ENCODE measurements around the gene RNF43. TPM values are rescaled to one million over a fixed set of nuclear protein-coding genes. Genes with fewer than 3 reads are reported as not detected.

RNF43 gene
- total RNA-seq, 1 experiment from 2014 or later = 0.42 TPM

GRCh38 chr17:58390884-58391283 lies 26.4 kb downstream of the RNF43 start:
- WGBS (ENCODE audit: extremely low coverage, insufficient read length, low lambda C conversion rate) = no CpG with 5 or more reads among the region's 2 CpGs
- H3K9me3 Mint-ChIP-seq = no peaks in the 10 kb centered on the region
- DNase-seq = no peak
- H3K27me3 Mint-ChIP-seq (ENCODE audit: low read depth) = peaks cover 30% of the 10 kb centered on the region
- no peak overlapping the region for H3K4ac ChIP-seq (ENCODE audit: low read depth, low read length)
- no peak overlapping the region for H2BK12ac ChIP-seq (ENCODE audit: insufficient read length, low read depth, low read length)
- H2BK15ac ChIP-seq (ENCODE audit: low read depth, low read length) = no peak overlapping the region
- H3K4me1 Mint-ChIP-seq = peaks cover 26 to 29% of the 10 kb centered on the region in 2 experiments
- no peaks in the 10 kb centered on the region for H4K20me1 ChIP-seq (ENCODE audit: control insufficient read depth, insufficient read depth, insufficient read length)
- no peak overlapping the region for H2AFZ ChIP-seq (ENCODE audit: low read length)
- no peak overlapping the region for H3K9ac ChIP-seq (ENCODE audit: extremely low read depth, insufficient read length, low read length)
- H3K9me3 ChIP-seq (ENCODE audit: control insufficient read depth, low read depth, low read length) = no peaks in the 10 kb centered on the region
- H3K18ac ChIP-seq (ENCODE audit: insufficient read length, low read depth, low read length) = no peak overlapping the region
- H3K27ac Mint-ChIP-seq = no peak overlapping the region; a peak in 1 of 7 replicates
- H3K56ac ChIP-seq (ENCODE audit: insufficient read length, low read depth, low read length) = no peak overlapping the region
- no peaks in the 10 kb centered on the region for H3K79me1 ChIP-seq (ENCODE audit: insufficient read depth, low read depth, low read length, poor library complexity, severe bottlenecking)
- H3K79me2 ChIP-seq (ENCODE audit: insufficient read depth, low read length) = no peaks in the 10 kb centered on the region
- no peak overlapping the region for H3K14ac ChIP-seq (ENCODE audit: insufficient read depth, low read length)
- H3K4me1 ChIP-seq (ENCODE audit: insufficient read depth, low read length) = peaks cover 9% of the 10 kb centered on the region
- no peaks in the 10 kb centered on the region for H3K36me3 Mint-ChIP-seq (ENCODE audit: insufficient read depth in 1 of 3, low read depth in 3 of 3)
- no peaks in the 10 kb centered on the region for H3K23me2 ChIP-seq (ENCODE audit: insufficient read length, low read depth, low read length, poor library complexity, severe bottlenecking)
- H3K4me3 Mint-ChIP-seq = no peak overlapping the region
- H3T11ph ChIP-seq (ENCODE audit: low read length) = no peak overlapping the region
- H3K23ac ChIP-seq (ENCODE audit: insufficient read length, low read depth, low read length) = no peak overlapping the region
- no peak overlapping the region for H3K4me2 ChIP-seq (ENCODE audit: insufficient read depth, insufficient read length, low read length)
- no peak for TF ChIP-seq CTCF (conservative IDR thresholded peaks at IDR 0.05)
- no peak overlapping the region for H4K5ac ChIP-seq (ENCODE audit: insufficient read length, low read depth, low read length)
- H2AK5ac ChIP-seq (ENCODE audit: insufficient read length, low read length) = no peak overlapping the region
- no peaks in the 10 kb centered on the region; the same call in 1 of the 2 replicates for H3K27me3 ChIP-seq (ENCODE audit: insufficient read depth, low read length)
- no peak overlapping the region for H4K91ac ChIP-seq (ENCODE audit: insufficient read length, low read depth, low read length)
- H2BK5ac ChIP-seq (ENCODE audit: insufficient read length, low read length) = no peak overlapping the region
- H3K27ac ChIP-seq (ENCODE audit: insufficient read length, low read depth, low read length) = no peak overlapping the region
- no peak overlapping the region for H2BK20ac ChIP-seq (ENCODE audit: low read depth, low read length, poor library complexity, severe bottlenecking)
- H4K8ac ChIP-seq (replicated peaks; ENCODE audit: insufficient read length, low read depth, low read length) = no peak overlapping the region
- H2BK120ac ChIP-seq (ENCODE audit: low read depth, low read length, poor library complexity, severe bottlenecking) = no peak overlapping the region
